ENCODE results near the gene SIRT4. TPM values are rescaled to one million over a fixed set of nuclear protein-coding genes. Genes with fewer than 3 reads are reported as not detected.

Gene SIRT4
- total RNA-seq, 3 donors from 2014 or later = 0.53 to 3.9 (median 2.8) TPM

DNA sequence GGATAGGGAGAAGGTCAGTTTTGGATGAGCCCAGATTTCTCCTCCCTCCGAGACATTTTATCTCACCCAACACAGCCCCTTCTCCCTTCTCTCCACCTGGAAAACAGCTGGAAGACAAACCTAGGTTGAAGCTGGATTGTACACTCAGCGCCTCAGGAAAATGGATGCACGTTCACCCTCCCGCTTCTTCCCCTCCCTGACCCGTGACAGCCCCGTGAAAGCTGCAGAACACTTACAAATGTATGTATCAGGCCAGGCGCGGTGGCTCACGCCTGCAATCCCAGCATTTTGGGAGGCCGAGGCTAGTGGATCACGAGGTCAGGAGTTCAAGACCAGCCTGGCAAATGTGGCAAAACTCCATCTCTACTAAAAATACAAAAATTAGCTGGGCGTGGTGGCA is 14.6 kb upstream of the SIRT4 start:
- ATAC-seq = no peak
- H3K36me3 ChIP-seq (ENCODE audit: low read depth) = no peaks in the 10 kb centered on the region
- H3K4me3 ChIP-seq = no peak overlapping the region
- no peaks in the 10 kb centered on the region for H3K9me3 ChIP-seq
- no peaks in the 10 kb centered on the region for H3K4me1 ChIP-seq (ENCODE audit: low read depth)
- intact Hi-C loops (cut with DNase I, micrococcal nuclease) = no loop called here
- TF ChIP-seq CTCF (IDR thresholded peaks at IDR 0.05) = no peak
- DNase-seq = no peak

- intact Hi-C loops (cut with DNase I, micrococcal nuclease) = no loop called here
- DNase-seq (peak in 2 of 3 donors; percentile 49 to 55), ATAC-seq (peak; percentile 29)
- H3K4me3 ChIP-seq = no peak overlapping the region
- peaks cover 2% of the 10 kb centered on the region for H3K4me1 ChIP-seq (ENCODE audit: low read depth)
- no peak for TF ChIP-seq CTCF (IDR thresholded peaks at IDR 0.05)
- H3K36me3 ChIP-seq (ENCODE audit: low read depth) = no peaks in the 10 kb centered on the region
- no peaks in the 10 kb centered on the region for H3K9me3 ChIP-seq
Measured at GRCh38 chr12:120290609-120291305, 11.4 kb upstream of the SIRT4 start.

DNA sequence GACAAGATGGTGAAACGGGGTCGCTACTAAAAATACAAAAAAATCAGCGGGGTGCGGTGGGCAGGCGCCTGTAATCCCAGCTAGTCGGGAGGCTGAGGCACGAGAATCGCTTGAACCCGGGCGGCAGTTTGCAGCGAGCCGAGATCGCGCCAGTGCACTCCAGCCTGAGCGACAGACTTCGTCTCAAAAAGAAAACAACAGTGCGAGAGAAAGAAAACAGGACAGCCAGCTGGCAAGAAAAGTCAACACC is 9.8 kb upstream of the SIRT4 start:
- H3K4me3 ChIP-seq = peak overlapping the region; percentile 42
- DNase-seq = no peak
- intact Hi-C loops (cut with DNase I, micrococcal nuclease) = no loop called here
- H3K36me3 ChIP-seq (ENCODE audit: low read depth) = no peaks in the 10 kb centered on the region
- ATAC-seq = peak; percentile 4
- no peaks in the 10 kb centered on the region for H3K9me3 ChIP-seq
- H3K4me1 ChIP-seq (ENCODE audit: low read depth) = peaks cover 2% of the 10 kb centered on the region
- TF ChIP-seq CTCF (IDR thresholded peaks at IDR 0.05) = no peak

DNA sequence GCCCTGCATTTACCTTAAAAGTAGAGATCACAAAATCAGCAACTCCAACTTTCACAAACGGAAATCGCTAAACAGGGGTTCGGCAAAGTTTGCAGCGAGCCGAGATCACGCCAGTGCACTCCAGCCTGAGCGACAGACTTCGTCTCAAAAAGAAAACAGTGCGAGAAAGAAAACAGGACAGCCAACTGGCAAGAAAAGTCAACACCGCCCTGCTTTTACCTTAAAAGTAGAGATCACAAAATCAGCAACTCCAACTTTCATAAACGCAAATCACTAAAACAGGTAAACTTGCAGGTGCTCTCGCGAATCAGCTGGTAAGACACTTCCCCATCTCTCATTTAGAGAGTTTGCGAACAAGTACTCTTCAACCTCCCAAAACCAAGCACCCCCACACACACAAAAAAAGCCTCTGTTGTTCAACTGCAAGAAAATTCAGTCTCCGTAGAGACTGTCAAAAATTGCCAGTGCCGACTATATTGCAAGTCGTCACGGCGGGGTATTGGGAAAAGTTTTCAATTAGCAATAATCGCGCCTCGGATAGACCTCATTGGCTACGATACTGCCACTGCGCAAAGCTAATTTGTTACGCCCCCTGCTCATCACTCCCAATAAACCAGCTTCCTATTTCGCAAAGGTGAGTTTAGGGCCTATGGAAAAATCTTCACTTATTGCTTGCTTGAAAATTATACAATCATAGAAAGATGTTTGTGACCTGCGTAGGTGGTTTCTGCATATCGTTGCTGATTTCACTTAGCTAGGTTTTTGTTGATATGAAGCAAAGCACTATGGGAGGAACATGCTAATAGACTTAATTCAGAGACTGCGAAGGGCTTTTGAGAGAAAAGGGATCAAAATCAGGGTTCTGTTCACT is 9.2 kb upstream of the SIRT4 start, which contains the start of gene RNU4-1:
TSS of gene RNU4-1 (minus strand) at position 577 of the 871 bp plus-strand sequence.
- DNase-seq (peak in 2 of 3 donors; percentile 54 to 79), ATAC-seq (peak; percentile 63)
- no peak for TF ChIP-seq CTCF (IDR thresholded peaks at IDR 0.05)
- Histone ChIP-seq H3K4me1 (ENCODE audit: low read depth) (peaks cover 2% of the 10 kb centered on the region), H3K4me3 (peak within 1 kb of the TSS; percentile 42), H3K9me3 (no peaks in the 10 kb centered on the region), H3K36me3 (ENCODE audit: low read depth) (no peaks in the 10 kb centered on the region)
- intact Hi-C loops (cut with DNase I, micrococcal nuclease) = no loop called here

DNA sequence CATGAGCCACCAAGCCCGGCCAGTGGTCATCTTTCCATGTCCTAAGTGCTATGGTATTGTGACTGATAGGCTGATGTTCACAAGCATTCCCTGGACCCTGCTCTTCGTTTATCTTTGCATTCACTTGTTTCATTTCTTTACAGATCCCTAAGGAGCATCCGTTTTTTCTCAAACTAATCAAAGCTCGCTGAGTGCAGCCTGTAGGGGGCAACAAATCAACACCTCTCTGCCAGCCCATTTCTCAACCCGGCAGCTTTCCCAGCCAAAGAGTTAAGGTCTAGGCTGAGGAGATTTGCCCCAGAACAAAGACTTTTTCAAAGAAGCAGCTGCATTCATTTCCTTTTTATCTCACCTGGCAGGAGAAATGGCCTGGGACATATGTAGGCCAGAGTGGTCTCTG is 12.1 kb downstream of the SIRT4 start:
- Histone ChIP-seq H3K4me1 (ENCODE audit: low read depth) (peaks cover 8% of the 10 kb centered on the region), H3K4me3 (no peak overlapping the region), H3K9me3 (no peaks in the 10 kb centered on the region), H3K36me3 (ENCODE audit: low read depth) (peaks cover 4% of the 10 kb centered on the region)
- DNase-seq = no peak
- ATAC-seq = no peak
- intact Hi-C loops (cut with DNase I, micrococcal nuclease) = no loop called here
- TF ChIP-seq CTCF (IDR thresholded peaks at IDR 0.05) = no peak
